Left forelimb (tissue), 1 donor: ENCODE data around the gene WFS1.

Experiments
- DNase-seq: peaks from one replicate; pipeline ENCODE4 v3.0.0-alpha.2; 2018; ENCODE audit warnings: low spot score

Gene WFS1

GRCh38 chr4:6280365-6280996, 10.8 kb downstream of the WFS1 start:
- no peak for DNase-seq

DNA sequence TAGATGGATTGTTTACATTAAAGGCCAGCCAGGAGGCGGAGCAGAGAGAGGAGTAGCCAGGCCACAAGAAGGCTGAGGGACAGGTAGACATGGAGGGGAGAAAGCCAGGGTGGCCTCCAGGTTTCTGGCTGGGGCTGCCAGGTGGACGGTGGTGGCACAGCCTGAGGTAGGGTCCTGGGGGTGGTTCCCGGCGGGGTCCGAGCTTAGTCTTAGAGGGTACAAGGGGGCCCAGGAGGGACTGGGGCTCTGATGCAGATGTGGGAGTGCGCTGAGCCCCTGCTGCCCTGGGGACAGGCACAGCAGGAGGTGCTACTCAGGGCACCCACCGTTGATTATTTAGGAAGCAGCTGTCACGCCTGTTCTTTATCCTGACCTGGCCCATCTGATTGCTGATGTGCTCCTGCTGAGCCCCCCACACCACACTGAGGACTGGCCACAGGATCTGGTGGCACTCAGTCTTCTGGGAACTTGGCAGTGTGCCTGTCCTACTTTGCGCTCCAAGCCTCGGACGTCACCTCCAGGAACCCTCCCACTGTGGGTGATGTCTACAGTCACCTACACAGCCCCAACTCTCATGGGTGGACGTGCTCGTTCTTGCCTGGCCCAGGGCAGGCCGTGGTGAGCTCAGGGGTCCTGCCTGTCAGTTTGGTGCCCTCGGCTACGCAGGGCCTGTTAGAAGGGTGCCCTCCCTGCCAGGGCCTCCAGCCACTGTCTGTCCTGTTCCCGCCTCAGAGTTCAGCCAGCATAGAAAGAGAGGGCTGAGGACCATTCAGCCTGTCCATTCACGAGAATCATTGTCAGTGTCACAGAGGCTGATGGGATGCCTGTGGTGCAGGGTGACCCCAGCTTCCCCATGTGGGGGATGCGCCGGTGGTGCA, 12.0 kb downstream of the WFS1 start:
- no peak for DNase-seq

- DNase-seq = no peak
These were observed 12.7 kb downstream of the WFS1 start for GRCh38 chr4:6282314-6282771.

DNA sequence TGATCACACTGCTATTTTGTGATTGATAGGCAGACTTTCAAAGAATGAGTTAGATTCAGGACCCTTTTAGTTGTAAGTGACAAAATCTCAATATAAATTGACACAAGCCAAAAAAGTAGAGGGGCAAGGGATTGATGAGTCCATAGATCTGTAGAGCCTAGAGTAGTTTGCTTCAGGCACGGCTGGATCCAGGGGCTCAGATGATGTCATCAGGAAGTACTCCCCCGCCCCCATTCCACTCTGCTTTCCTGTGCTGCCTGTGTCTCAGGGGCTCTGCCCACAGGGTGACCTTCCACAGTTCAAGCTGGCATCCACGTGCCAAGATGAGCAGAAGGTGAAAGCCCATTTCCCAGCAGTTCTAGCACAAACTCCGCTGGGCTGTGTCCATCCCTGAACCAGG, 13.6 kb downstream of the WFS1 start:
- DNase-seq = no peak

DNA sequence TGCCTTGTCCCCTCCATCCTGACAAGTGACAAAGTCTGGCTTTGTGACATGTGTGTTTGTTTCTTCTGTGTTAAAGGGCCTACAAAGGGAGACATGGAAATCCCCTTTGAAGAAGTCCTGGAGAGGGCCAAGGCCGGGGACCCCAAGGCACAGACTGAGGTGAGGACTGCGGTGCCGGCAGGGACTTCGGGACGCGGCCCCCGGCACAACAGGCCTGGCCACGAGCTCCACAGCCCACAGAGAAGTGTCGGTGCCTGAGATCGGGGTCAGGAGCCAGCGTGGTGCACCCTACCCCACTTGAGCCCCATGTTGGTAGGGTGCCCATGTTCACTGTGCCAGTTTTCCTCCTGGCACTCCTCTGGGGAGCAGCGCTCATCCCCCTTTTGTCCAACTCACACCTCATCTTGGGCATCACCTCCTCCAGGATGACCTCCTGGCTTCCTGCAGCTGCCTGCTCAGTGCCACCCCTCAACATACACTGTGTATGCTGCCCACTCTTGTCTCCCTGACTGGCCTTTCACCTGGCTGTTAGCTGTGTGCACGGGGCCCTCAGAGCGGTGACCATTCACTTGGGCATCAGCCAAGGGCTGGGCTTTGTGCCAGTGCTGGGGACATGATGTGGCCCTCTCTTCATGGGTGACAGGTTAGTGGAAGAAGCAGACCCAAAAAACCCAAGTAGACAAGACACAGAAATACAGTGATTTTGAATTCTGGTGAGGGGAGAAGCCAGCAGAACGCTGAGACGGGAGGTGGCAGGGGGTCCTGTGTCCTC, 17.6 kb downstream of the WFS1 start:
- no peak for DNase-seq

DNA sequence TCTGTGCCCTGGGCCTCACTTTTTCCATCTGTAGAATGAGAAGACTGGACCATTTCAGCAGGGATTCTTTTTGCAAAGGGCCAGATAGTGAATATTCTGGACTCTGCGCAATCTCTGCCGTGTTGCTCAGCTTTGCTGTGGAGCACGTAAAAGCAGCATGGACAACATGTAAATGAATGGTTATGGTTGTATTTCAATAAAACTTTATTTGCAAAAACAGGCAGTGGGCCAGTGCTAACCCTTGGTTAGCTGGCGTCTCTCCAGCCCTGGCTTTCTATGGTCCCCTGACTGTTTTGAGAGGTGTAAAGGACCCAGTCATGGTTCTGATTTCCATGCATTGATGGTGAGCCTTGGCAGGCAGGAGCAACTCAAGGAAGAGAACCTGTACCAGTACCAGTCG, 18.7 kb downstream of the WFS1 start:
- no peak for DNase-seq

GRCh38 chr4:6288871-6289270, 19.2 kb downstream of the WFS1 start:
- DNase-seq = no peak

DNA sequence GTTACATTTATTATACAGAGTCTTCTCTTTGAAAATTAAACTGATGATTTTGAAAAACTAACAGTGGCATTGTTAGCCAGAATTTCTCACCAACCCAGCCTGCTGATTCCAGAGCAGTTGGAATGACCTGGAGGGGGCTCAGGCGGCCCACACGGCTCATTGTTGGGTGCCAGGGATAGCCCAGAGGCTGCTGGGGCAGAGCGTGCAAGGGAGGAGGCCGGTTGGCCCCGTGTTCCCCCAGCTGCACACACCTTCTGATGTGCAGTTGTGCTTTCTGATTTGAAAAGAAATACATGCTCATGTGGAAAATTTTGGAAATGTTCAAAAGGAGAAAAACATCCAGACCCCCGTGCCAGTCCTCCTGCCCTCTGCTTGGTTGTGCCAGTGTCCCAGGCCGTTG, 20.6 kb downstream of the WFS1 start:
- no peak for DNase-seq

DNA sequence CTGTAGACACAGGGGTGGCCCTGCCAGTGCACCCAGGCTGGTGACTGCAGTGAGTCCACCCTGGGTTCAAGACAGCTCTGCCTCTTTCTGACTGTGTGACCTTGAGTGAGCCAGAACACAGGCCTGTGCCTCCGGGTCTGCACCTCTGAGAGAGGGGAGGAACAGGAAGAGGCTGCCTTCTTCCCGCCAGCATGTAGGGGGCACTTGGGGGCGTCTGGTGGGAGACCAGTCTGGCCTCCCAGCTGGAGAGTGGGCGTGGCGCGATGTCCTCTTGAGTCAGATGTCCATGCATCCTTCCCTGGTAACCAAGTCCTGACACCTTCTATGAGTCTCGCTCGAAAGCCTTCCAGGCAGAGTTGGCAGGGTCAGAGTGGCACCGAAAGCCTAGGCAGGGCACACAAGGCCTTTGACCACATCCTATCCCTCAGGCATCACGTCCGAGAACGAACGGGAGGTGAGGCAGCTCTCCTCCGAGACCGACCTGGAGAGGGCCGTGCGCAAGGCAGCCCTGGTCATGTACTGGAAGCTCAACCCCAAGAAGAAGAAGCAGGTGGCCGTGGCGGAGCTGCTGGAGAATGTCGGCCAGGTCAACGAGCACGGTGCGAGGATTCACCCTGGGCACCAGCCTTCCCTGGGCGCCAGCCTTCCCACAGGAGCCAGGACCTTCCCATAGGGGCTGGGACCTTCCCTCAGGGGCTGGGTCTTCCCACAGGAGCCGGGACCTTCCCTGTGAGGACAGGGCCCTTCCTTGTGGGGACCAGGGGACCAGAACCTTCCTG, 21.3 kb downstream of the WFS1 start:
- DNase-seq = no peak

DNA sequence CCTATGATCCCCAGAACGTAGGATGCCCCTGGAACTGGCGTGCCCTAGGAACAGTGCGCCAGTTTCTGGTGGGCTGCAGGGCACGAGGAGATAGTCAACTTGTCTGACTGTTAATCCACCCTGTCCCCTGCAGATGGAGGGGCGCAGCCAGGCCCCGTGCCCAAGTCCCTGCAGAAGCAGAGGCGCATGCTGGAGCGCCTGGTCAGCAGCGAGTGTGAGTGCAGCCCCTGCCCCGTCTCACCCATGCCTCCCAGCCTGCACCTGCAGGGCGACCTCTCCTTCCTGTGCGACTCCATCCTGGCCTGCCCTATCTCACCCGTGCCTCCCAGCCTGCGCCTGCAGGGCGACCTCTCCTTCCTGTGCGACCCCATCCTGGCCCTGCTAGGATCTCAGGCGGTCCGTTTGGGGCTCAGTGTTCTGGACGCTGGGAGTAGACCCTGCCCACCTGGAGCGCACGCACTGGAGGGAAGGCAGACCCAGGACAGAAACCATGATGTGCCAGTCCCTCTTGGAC, 22.2 kb downstream of the WFS1 start:
- no peak for DNase-seq

GRCh38 chr4:6292376-6293096, 22.9 kb downstream of the WFS1 start:
- no peak for DNase-seq

DNA sequence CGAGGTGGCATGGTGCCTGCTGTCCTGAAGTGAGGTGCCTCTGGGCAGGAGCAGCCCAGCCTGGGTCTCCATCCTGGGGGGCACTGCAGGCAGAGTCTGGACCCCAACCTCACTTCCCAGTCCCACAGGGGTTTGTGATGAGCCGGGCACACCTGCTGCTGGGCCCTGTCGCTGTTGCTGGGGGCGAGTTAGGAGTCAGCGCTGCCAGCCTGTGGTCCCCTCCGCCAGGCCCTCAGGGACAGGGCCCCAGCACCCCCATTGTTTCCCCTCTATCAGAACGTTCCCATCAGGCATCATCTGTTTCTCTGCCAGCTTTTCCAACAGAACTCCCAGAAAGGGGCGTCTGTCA, 23.4 kb downstream of the WFS1 start:
- DNase-seq = no peak

GRCh38 chr4:6293661-6294060, 24.0 kb downstream of the WFS1 start:
- no peak for DNase-seq

DNA sequence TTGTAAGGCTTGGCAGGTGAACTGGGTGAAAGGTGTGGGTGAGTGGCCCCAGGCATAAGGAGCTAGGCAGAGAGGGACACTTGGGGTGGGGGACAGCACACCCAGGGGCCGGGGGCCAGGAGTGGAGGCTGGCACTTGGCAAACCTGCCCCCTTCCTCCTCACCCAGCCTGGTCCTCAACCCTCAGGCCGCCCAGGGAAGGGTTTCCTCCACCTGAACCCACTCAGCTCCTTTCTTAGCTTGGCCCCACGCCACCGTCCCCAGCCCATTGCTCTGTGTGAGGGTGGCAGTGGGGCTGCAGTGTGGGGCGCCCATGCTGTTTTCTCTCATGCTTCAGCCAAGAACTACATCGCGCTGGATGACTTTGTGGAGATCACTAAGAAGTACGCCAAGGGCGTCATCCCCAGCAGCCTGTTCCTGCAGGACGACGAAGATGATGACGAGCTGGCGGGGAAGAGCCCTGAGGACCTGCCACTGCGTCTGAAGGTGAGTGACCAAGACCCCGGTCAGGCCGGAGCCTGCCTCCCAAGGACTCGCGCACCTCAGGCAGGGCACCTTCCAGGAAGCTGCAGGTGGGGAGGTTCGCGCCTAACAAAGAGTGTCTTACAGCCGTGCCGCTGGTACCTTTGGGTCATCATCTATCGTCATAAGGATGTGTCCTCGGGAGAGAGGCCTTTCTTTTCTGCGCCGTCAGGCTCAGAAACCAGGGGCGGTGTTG, 25.2 kb downstream of the WFS1 start:
- no peak for DNase-seq

- DNase-seq = no peak
These were observed 25.8 kb downstream of the WFS1 start for GRCh38 chr4:6295495-6295894.

DNA sequence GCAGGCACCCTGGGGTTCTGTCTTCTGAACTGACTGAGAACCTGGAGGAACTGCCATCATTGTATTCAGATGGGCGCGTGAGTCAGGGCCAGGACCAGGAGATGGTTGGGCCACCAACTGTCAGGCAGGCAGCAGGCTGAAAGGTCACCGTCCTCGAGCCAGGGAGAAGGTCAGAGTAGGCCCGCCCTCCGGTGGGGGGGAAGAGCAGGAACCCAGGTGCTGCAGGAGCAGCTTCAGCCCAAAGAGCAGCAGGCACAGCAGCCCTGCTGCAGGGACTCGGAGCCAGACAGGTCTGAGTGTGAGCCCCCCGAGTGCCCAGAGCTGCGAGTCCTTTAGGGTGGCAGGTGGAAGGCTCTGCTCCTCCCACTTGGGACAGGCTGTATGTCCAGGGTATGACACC, 26.4 kb downstream of the WFS1 start:
- DNase-seq = no peak

- DNase-seq = no peak
These were observed 27.7 kb downstream of the WFS1 start for GRCh38 chr4:6297266-6297815.

GRCh38 chr4:6298035-6298434, 28.4 kb downstream of the WFS1 start:
- DNase-seq = no peak

DNA sequence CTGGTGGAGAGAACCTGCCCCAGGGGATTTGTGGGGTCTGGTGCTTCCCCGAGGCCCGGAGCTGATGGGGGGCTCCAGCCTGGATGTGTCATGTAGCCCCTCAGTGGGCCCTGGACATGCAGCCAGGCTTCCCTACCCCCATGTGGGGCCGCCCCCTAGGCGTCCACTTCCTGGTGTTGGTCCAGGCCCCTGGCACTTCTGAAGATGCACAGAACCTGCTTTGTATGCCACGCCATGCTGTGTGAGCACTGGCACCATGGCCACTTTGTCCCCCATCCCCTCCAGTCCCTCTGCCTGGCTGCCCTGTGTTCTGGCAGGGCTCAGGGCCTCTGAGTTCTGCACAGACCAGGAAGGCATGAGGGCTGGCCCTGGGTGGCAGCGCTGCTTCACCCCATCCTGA, 29.2 kb downstream of the WFS1 start:
- DNase-seq = no peak

DNA sequence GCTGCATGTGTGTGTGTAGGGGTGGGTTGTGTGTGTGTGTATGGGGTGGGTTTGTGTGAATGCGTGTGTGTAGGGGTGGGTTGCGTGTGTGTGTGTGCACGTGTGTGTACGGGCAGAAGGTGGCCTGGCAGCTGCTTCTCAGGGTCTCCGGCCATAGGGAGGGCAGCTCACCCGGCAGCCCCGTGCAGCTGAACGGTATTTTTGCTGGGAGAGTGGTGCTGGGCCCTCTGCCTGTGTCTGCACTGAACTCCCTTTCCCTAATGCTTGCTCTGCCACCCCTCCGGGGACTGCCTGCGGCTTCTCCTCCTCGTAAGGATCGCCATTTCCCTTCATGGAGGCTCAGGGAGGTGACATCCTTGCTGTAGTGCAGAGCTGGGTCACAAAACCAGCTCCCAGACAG, 30.2 kb downstream of the WFS1 start:
- DNase-seq = no peak
